ENCODE data around the gene CYP27A1.

DNA sequence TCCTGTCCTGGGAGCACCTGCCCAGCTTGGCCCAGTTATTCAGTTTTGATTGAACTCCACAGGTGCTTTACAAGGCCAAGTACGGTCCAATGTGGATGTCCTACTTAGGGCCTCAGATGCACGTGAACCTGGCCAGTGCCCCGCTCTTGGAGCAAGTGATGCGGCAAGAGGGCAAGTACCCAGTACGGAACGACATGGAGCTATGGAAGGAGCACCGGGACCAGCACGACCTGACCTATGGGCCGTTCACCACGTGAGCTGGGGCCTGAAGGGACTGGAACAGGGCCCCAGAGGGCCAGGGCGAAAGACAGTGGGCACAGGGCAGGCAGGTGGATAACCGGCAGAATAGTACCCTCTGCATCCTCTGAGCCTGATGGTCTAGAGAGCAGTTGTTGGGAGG, 27.6 kb downstream of the CYP27A1 start:
- TF ChIP-seq POLR2A (IDR thresholded peaks at IDR 0.05) = no peak
- TF ChIP-seq, protein P1, sequence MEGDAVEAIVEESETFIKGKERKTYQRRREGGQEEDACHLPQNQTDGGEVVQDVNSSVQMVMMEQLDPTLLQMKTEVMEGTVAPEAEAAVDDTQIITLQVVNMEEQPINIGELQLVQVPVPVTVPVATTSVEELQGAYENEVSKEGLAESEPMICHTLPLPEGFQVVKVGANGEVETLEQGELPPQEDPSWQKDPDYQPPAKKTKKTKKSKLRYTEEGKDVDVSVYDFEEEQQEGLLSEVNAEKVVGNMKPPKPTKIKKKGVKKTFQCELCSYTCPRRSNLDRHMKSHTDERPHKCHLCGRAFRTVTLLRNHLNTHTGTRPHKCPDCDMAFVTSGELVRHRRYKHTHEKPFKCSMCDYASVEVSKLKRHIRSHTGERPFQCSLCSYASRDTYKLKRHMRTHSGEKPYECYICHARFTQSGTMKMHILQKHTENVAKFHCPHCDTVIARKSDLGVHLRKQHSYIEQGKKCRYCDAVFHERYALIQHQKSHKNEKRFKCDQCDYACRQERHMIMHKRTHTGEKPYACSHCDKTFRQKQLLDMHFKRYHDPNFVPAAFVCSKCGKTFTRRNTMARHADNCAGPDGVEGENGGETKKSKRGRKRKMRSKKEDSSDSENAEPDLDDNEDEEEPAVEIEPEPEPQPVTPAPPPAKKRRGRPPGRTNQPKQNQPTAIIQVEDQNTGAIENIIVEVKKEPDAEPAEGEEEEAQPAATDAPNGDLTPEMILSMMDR (IDR thresholded peaks at IDR 0.05) = no peak
